Upper lobe of left lung (tissue), 6 donors: Measurements from ENCODE around the gene DGKZ. TPM values are rescaled to one million over a fixed set of nuclear protein-coding genes. Genes with fewer than 3 reads are reported as not detected.

ENCODE experiments used
- ATAC-seq, 2 donors: fragments of 200-7000 bp; cut with Tn5 transposase; one replicate each; pipeline ENCODE4 v1.9.1; 2022; ENCODE audit warnings: mild to moderate bottlenecking in 2 of 2, moderate library complexity in 2 of 2; ENCODE audit not compliant: low FRiP score in 2 of 2
- DNase-seq, 2 donors: peaks; one replicate each; pipeline ENCODE4 v3.0.0-alpha.2; 2019 to 2020
- H3K27ac ChIP-seq, 4 donors: fragments of 200-600 bp; sonication (generic); one replicate each; pipeline ENCODE4 v1.5.1; 2016 to 2019
- H3K27me3 ChIP-seq, 4 donors: fragments of 200-600 bp; sonication (generic); one replicate each; pipeline ENCODE4 v1.5.1; 2017 to 2019
- H3K36me3 ChIP-seq, 4 donors: fragments of 200-600 bp; sonication (generic); one replicate each; pipeline ENCODE4 v1.5.1; 2016 to 2019
- H3K4me1 ChIP-seq, 4 donors: fragments of 200-600 bp; sonication (generic); one replicate each; pipeline ENCODE4 v1.5.1; 2018 to 2019
- H3K4me3 ChIP-seq, 4 donors: fragments of 200-600 bp; sonication (generic); one replicate each; pipeline ENCODE4 v1.5.1; 2017 to 2019; ENCODE audit warnings: mild to moderate bottlenecking in 2 of 4, moderate library complexity in 1 of 4
- H3K9me3 ChIP-seq, 4 donors: fragments of 200-600 bp; sonication (generic); one replicate each; pipeline ENCODE4 v1.5.1; 2018 to 2019
- CTCF ChIP-seq, 6 experiments: fragments of 450-650 bp in 4 of 6; fragments of 200-600 bp in 2 of 6; sonication (generic) in 2 of 6; IDR thresholded peaks; one replicate each; pipeline ENCODE4 v1.5.1; 2016 to 2019; ENCODE audit warnings: antibody characterized with exemption in 6 of 6
- EP300 ChIP-seq, 4 donors: sonication (generic); formaldehyde crosslinking; IDR thresholded peaks; one replicate each; pipeline ENCODE4 v1.5.1; 2017; ENCODE audit warnings: antibody characterized with exemption in 4 of 4, control low read depth in 2 of 4
- POLR2A ChIP-seq, 4 donors: fragments of 450-650 bp; IDR thresholded peaks; one replicate each; pipeline ENCODE4 v1.5.1; 2016 to 2017; ENCODE audit warnings: antibody characterized with exemption in 4 of 4, mild to moderate bottlenecking in 2 of 4
- POLR2AphosphoS5 ChIP-seq, 2 donors: sonication (generic); formaldehyde crosslinking; IDR thresholded peaks; one replicate each; pipeline ENCODE4 v1.5.1; 2017; ENCODE audit warnings: antibody characterized with exemption in 2 of 2
- WGBS, 2 donors: methylation state at CpG; one replicate each; pipeline ENCODE4 v1.1.5; 2017 to 2018; 5-methylcytosine and 5-hydroxymethylcytosine counted together
- total RNA-seq, 6 donors: library from RNA; depleted of rRNA in 4 of 6; stranded (reverse); fragments of >200 nt in 4 of 6; gene quantifications; one replicate each; pipeline versions ENCODE4 v1.1.0 to v1.2.1, GENCODE V29; 2016 to 2021
- donor health status: DM: no; HTN: no; CAD: no; lungs with moderate emphysema.
- donor health status: DM: no; HTN: yes; CAD: no; lungs with severe emphysema.

DGKZ gene
- total RNA-seq, 6 donors from 2014 or later, result 55.1 to 145 (median 65.5) TPM

GRCh38 chr11:46383974-46384701, 36.9 kb downstream of the DGKZ start:
- Histone ChIP-seq H3K4me1 (peaks cover 18 to 43% (median 27%) of the 10 kb centered on the region in 4 donors), H3K9me3 (no peaks in the 10 kb centered on the region), H3K27me3 (peaks cover 0 to 23% (median 9%) of the 10 kb centered on the region in 4 donors), H3K27ac (no peak overlapping the region), H3K36me3 (no peaks in the 10 kb centered on the region), H3K4me3 (no peak overlapping the region)
- DNase-seq, result no peak
- 84 to 91% methylated on average over 9 to 12 of the region's 12 CpGs for WGBS, 2 donors
- no peak for TF ChIP-seq EP300 (IDR thresholded peaks at IDR 0.05)
- no peak for TF ChIP-seq POLR2AphosphoS5 (IDR thresholded peaks at IDR 0.05)
- no peak for TF ChIP-seq CTCF (IDR thresholded peaks at IDR 0.05)
- TF ChIP-seq POLR2A (IDR thresholded peaks at IDR 0.05), result no peak
- ATAC-seq, result no peak

- H3K36me3 ChIP-seq, result no peaks in the 10 kb centered on the region
- peaks cover 0 to 36% (median 18%) of the 10 kb centered on the region in 4 donors for H3K27me3 ChIP-seq
- ATAC-seq (no peak), DNase-seq (peak in 1 of 2 donors; percentile 85)
- WGBS, 2 donors, result 93 to 96% methylated on average over 20 to 39 of the region's 47 CpGs
- no peak overlapping the region for H3K27ac ChIP-seq
- TF ChIP-seq CTCF (IDR thresholded peaks at IDR 0.05) (no peak), POLR2AphosphoS5 (IDR thresholded peaks at IDR 0.05) (no peak), EP300 (IDR thresholded peaks at IDR 0.05) (no peak), POLR2A (IDR thresholded peaks at IDR 0.05) (no peak)
- peaks cover 19 to 45% (median 29%) of the 10 kb centered on the region in 4 donors for H3K4me1 ChIP-seq
- no peak overlapping the region for H3K4me3 ChIP-seq
- H3K9me3 ChIP-seq, result no peaks in the 10 kb centered on the region
These were observed 38.1 kb downstream of the DGKZ start for GRCh38 chr11:46385169-46386004.

GRCh38 chr11:46386005-46386578, 38.8 kb downstream of the DGKZ start:
- ATAC-seq, result no peak
- DNase-seq, result peak in 1 of 2 donors; percentile 57
- TF ChIP-seq CTCF (IDR thresholded peaks at IDR 0.05) (no peak), POLR2A (IDR thresholded peaks at IDR 0.05) (no peak), POLR2AphosphoS5 (IDR thresholded peaks at IDR 0.05) (no peak), EP300 (IDR thresholded peaks at IDR 0.05) (no peak)
- no peaks in the 10 kb centered on the region for H3K9me3 ChIP-seq
- peaks cover 0 to 43% (median 24%) of the 10 kb centered on the region in 4 donors for H3K27me3 ChIP-seq
- H3K4me1 ChIP-seq, result peaks cover 22 to 47% (median 33%) of the 10 kb centered on the region in 4 donors
- H3K36me3 ChIP-seq, result no peaks in the 10 kb centered on the region
- WGBS, 2 donors, result 90 to 94% methylated on average over 25 of the region's 25 CpGs
- H3K4me3 ChIP-seq, result no peak overlapping the region
- H3K27ac ChIP-seq, result no peak overlapping the region

GRCh38 chr11:46386674-46387073, 39.4 kb downstream of the DGKZ start:
- Histone ChIP-seq H3K36me3 (no peaks in the 10 kb centered on the region), H3K9me3 (no peaks in the 10 kb centered on the region), H3K27ac (no peak overlapping the region), H3K4me3 (no peak overlapping the region), H3K27me3 (peaks cover 0 to 48% (median 28%) of the 10 kb centered on the region in 4 donors), H3K4me1 (peaks cover 27 to 47% (median 36%) of the 10 kb centered on the region in 4 donors)
- TF ChIP-seq POLR2AphosphoS5 (IDR thresholded peaks at IDR 0.05), result no peak
- TF ChIP-seq EP300 (IDR thresholded peaks at IDR 0.05), result no peak
- TF ChIP-seq CTCF (IDR thresholded peaks at IDR 0.05), result no peak
- TF ChIP-seq POLR2A (IDR thresholded peaks at IDR 0.05), result no peak
- ATAC-seq (no peak), DNase-seq (peak in 1 of 2 donors; percentile 36)
- WGBS, 2 donors, result 84 to 96% methylated on average over 4 of the region's 4 CpGs
